HG03139 (cell line): ENCODE results near the gene CSPG4.
A peak's percentile ranks its signal among the peaks of the same experiment; 100 is the strongest.
"Not testable (repeated sequence)": the region's sequence is repeated elsewhere in the genome, so short reads cannot be mapped to it uniquely, and the experiment has no call there.

Source experiments
- ATAC-seq: cut with Tn5 transposase; IDR thresholded peaks from one replicate; pipeline ENCODE4 v1.9.1; 2021; ENCODE audit not compliant: unreplicated experiment

Gene CSPG4, protein sequence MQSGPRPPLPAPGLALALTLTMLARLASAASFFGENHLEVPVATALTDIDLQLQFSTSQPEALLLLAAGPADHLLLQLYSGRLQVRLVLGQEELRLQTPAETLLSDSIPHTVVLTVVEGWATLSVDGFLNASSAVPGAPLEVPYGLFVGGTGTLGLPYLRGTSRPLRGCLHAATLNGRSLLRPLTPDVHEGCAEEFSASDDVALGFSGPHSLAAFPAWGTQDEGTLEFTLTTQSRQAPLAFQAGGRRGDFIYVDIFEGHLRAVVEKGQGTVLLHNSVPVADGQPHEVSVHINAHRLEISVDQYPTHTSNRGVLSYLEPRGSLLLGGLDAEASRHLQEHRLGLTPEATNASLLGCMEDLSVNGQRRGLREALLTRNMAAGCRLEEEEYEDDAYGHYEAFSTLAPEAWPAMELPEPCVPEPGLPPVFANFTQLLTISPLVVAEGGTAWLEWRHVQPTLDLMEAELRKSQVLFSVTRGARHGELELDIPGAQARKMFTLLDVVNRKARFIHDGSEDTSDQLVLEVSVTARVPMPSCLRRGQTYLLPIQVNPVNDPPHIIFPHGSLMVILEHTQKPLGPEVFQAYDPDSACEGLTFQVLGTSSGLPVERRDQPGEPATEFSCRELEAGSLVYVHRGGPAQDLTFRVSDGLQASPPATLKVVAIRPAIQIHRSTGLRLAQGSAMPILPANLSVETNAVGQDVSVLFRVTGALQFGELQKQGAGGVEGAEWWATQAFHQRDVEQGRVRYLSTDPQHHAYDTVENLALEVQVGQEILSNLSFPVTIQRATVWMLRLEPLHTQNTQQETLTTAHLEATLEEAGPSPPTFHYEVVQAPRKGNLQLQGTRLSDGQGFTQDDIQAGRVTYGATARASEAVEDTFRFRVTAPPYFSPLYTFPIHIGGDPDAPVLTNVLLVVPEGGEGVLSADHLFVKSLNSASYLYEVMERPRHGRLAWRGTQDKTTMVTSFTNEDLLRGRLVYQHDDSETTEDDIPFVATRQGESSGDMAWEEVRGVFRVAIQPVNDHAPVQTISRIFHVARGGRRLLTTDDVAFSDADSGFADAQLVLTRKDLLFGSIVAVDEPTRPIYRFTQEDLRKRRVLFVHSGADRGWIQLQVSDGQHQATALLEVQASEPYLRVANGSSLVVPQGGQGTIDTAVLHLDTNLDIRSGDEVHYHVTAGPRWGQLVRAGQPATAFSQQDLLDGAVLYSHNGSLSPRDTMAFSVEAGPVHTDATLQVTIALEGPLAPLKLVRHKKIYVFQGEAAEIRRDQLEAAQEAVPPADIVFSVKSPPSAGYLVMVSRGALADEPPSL (N-terminal part only)

GRCh38 chr15:75712668-75713337, at the start of gene CSPG4:
CSPG4 (minus strand) TSS chr15:75712848; CDS start chr15:75712755, 93 bp downstream.
- no peak for ATAC-seq

DNA sequence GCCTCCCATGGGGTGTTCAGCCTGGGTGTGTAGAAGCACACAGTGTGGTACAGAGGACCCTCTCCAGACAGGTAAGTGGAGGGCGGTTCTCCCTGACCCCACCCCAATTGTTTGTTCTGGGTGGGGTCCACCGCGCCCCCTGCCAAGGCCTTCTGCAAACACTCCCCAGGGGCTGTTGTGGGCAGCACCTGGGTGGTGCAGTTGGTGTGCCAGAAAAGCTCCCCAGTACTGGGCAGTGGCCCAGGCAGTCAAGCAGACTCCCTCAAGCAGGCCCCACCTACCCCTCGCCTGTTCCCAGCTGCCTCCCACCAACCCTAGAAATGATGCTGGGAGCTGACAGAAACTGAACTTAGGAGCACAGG, 49.7 kb upstream of the CSPG4 start:
- ATAC-seq, result not testable (repeated sequence)

- no peak for ATAC-seq
These were observed 49.1 kb upstream of the CSPG4 start for GRCh38 chr15:75761446-75762356.

DNA sequence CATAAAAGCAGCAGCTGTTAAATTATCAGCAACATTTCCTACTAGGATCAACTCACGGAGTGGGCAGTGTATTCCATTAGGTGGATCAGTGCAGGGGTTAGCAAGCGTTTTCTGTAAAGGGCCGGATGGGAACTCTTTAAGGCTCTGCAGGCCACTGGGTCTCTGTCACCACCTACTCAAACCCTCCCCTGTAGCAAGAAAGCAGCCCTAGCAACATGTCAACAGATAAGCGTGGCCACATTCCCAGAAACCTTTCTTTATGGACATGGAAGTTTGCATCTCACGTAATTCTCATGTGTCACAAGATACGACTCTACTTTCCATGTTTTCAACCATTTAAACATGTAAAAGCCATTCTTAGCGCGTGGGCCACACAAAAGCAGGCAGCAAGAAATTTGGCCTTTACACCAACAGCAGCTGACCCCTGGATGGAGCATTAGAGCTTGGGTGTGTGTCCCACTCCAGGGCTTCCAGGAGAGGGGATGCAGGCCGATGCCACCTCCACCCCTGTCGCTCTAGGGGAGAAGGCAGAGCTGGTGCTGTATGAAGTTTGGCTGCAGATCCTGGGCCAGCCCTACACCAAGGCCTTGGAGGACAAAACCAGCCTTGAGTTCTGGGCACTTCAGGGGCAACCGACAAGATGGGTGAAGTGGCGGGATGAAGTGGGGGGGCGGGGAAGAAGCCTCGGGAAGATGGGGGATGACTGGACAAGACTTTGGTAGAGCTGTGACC, 48.2 kb upstream of the CSPG4 start:
- no peak for ATAC-seq

- not testable (repeated sequence) for ATAC-seq
These were observed 47.5 kb upstream of the CSPG4 start for GRCh38 chr15:75760131-75760520.

DNA sequence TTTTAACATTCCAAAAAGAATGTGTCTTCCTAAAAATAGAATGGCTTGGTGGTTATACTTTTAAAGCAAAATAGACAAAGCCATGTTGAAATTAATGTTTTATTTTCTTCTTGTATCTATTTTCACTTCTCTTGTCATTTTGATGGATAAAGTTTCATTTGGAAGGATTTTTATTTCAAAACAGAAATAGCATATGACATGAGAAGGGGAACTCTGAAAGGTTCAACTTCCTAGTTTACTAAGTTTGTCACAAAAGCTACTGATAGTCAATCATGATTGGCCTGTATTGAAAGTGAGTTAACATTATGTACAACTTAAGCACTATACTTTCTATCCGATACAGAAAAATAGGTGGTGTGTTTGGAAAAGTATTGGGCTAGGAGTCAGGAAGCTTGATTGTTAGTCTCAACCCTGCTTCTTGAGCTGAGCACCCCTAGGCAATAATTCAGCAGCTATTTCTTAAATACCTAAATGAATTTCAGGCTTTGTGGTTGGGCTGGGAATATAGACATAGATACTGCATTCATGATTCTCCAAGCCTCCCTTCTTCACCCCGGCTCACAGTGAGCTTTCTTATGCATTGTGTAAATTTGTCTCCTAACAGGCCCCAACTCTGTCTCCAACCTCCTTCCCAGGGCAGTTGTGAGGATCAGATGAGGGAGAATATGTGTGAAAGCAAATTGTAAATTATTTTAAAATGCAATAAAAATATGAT, 46.9 kb upstream of the CSPG4 start:
- ATAC-seq, result no peak

DNA sequence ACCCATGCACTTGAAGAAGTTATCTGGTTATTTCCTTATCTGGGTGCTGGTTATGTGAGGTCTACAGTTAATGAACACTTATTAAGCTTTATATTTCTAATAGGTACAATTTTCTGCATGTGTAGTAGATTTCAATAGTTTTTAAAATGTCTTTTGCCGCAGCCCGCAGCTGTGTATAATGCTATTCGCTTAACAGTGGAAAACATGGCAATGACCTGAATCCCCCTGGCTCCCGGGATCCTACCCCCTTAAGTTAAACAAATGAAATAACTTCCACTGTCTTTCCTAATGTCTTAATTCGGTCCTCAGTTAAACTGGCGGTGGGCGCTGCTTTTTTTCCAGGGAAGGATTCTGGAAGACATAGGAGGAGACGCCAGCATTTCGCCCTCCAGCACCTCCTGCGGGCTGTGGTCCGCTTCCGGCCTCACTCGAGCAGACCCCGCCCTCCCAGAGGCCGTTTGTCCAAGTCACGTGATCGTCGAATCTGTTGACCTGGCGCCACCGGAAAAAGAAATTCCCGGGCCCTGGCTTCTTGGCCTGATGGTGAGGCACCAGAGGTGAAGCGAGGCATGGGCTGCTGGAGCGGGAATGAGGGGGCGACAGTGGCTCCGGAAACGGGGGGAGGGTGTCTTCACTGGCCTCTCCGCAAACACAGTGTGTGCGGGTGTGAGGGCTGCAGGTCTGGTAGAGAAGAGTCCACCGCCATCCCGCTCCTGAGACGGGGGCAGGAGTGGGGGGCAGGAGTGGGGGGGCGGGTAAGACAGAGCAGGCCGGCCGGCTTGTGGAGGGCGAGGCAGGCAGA, 45.6 kb upstream of the CSPG4 start:
- ATAC-seq, result peak; percentile 75

GRCh38 chr15:75754871-75755270, 42.2 kb upstream of the CSPG4 start:
- not testable (repeated sequence) for ATAC-seq

DNA sequence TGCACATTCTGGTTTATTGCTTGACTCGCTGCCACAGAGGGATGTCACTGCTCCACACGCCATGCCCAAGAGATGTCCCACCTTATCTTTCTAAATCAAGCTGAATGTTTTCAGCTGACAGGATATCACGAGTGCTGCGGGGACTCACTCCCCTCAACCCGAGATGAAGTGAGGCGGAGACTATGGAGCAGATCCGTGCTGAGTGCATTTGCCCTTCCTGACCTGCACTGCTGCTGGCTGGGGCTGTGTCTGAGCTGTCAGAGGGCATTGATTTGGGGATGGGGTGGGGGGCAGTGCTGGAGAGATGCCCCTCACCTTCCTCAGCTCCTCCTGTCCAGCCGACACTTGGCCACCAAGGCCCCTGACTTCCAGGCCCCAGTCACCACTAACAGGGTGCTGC, 40.5 kb upstream of the CSPG4 start:
- no peak for ATAC-seq

DNA sequence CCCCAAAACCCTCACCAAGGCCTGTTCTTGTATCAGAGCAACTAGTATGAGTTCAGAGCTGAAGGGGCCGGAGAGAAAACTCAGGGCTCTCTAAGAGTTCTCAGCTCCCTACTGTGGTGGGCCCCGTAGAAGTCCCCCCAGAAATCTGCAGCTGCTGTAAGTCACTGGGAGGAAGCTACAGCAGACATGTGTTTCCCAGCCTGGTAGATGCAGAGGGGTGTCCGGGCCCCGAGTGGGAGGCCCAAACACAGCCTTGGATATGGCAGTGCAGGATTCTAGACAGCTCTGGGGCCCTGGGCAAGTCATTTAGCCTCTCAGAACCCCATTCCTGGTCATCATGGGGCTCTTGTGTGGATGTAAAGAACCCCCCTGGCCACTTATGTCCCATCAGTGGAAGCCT, 39.2 kb upstream of the CSPG4 start:
- ATAC-seq, result no peak

DNA sequence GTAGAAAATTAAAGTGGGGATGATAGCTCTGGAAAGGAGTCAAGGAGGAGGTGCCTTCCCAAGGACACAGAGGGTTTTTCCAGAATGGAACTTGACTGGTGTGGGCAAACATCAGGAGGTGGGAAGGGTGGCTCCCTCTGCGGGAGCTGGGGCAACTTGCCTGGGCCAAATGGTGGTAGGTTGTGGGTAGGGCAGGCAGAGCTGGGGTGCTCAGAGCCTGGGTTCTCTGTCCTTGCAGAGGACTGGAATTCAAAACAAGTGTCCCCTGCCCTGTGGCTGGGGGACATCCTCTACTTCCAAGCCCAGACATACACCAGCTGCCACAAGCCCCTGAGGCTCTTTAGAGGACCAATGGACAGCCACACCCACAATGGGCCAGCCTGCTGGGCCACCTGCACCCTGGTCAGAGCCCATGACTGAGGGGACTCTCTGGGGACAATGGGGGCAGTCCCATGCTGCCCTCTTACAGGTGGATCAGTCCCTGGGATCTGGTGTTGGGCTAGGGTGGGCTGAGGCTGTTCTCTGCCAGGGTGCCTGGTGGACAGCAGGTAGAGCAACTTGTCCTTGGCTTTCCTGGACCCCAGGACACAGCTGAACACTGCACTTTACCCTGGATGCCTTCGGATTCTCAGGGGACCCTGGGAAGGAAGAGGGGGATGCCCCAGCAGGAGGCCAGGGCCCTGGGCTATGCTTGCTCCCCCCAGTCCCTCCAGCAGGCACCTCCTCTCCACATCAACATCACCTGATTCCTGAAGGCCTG, 38.6 kb upstream of the CSPG4 start:
- no peak for ATAC-seq

DNA sequence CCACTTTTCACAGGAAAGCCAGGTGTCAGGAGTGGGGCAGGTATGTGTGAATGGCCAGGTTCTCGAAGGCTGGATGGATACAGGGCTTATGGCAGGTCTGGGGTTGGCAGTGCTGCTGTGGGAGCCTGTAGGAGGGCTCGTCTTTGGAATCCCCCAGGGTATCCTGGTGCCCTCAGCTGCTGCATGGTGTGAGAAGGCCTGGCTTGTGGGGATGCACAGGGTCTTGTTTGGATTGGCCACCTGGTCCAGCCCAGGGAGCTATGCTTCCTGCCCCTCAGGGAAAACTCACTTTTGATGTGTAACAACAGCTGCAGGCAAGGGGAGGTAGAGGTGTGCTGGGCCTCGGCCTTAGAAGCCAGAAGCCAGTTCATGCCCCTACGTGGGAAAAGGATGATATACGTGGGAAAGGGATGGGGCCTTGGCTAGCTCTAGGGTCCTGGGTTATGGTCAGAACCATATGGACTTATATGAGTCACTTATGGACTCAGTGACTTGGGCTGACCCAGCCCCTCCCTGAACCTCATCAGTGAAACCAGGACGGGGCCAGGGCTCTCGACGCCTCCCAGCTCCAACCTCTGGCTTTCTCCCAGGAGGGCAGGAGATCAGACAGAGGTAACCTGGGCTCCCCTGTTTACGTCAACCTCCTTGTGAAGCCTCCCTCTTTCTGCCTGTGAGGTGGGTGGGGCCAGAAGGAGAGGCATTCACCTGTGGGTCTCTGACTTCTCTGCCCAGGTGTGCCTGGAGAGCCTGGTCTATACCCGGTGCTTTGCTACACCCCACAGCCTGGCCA, 37.8 kb upstream of the CSPG4 start:
- ATAC-seq, result no peak

DNA sequence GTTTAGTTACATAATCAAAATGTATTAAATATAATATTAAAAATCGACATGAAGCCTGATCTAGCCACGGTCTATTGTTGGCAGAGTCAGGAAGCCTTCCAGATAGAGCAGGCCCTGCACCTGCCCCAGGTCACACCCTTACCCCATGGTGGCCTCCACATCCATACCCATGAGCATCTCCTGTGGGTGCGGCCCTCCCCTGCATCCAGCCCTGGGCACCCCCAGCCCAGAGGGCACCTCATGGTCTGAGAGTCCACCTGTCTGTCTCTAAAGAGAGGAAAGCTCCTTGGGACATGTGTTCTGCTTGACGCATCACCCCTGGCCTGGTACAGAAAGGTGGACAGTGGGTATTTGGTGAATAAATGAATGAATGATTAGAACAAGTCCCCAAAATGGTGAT, 37.2 kb upstream of the CSPG4 start:
- ATAC-seq, result no peak

GRCh38 chr15:75748882-75749281, 36.2 kb upstream of the CSPG4 start:
- ATAC-seq, result not testable (repeated sequence)

- ATAC-seq, result not testable (repeated sequence)
These were observed 34.5 kb upstream of the CSPG4 start for GRCh38 chr15:75747121-75747520.

- no peak for ATAC-seq
These were observed 32.7 kb upstream of the CSPG4 start for GRCh38 chr15:75745305-75745704.
